Measurements from ENCODE around the gene MAPK8.

DNA sequence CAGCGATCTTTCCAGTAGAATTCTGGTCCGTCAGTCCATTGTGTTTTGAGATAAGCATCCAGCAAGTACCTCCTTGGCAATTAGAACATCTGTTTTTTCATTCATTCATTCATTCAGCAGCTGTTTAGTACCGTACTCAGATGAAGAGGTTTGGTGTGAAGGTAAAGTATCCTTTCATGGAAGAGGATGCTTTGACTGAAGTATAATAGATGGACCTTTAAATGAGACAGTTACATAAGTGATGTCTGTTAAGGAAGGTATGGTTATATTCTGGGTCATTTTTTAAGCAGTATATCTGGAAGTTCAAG, 1.2 kb downstream of the MAPK8 start:
- no peak for TF ChIP-seq GATA2 (IDR thresholded peaks at IDR 0.05; ENCODE audit: low read depth, low read length)
- TF ChIP-seq GATA3 (IDR thresholded peaks at IDR 0.05; ENCODE audit: low read depth, low read length): no peak

Data from SH-SY5Y (cell line).